ENCODE data around the gene ZFP91.
"Not testable (repeated sequence)": the region's sequence is repeated elsewhere in the genome, so short reads cannot be mapped to it uniquely, and the experiment has no call there.

Gene ZFP91, protein sequence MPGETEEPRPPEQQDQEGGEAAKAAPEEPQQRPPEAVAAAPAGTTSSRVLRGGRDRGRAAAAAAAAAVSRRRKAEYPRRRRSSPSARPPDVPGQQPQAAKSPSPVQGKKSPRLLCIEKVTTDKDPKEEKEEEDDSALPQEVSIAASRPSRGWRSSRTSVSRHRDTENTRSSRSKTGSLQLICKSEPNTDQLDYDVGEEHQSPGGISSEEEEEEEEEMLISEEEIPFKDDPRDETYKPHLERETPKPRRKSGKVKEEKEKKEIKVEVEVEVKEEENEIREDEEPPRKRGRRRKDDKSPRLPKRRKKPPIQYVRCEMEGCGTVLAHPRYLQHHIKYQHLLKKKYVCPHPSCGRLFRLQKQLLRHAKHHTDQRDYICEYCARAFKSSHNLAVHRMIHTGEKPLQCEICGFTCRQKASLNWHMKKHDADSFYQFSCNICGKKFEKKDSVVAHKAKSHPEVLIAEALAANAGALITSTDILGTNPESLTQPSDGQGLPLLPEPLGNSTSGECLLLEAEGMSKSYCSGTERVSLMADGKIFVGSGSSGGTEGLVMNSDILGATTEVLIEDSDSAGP

DNA sequence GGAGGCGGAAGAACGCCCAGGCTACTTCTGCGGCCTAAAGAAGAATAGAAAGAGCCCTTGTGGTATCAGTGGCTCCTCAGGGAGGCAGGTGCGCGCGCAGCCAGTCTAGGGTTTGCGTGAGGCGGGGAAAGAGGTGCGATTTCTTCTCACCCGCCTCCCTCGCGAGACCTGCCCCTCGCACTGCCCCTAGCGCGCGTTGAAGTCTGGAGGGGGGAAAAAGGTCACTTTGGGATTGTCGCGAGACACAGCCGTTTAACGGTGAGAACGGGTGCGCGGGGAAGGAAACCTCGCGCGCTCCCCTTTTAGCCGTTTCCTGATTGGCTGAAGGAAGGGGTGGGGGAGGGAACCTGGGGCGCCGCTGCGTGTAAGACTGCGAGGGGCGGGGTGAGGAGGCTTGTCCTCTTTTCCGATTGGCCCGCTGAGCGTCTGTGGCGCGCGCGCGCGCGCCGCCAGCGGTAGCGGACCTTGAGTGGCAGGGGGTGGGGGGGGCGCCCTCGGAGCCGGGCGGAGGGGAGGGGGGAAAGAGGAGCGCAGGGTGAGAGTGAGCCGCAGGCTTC is at the start of gene ZFP91:
Gene ZFP91 (plus strand): TSS at position 429 of the 557 bp plus-strand sequence. CDS start 219 bp downstream, outside the sequence.
- in situ Hi-C loops (cut with MboI; ENCODE audit: low sequenced_read_pairs) = no loop called here

- in situ Hi-C loops (cut with MboI; ENCODE audit: low sequenced_read_pairs) = no loop called here
Measured at GRCh38 chr11:58530236-58530635, 48.6 kb upstream of the ZFP91 start.

DNA sequence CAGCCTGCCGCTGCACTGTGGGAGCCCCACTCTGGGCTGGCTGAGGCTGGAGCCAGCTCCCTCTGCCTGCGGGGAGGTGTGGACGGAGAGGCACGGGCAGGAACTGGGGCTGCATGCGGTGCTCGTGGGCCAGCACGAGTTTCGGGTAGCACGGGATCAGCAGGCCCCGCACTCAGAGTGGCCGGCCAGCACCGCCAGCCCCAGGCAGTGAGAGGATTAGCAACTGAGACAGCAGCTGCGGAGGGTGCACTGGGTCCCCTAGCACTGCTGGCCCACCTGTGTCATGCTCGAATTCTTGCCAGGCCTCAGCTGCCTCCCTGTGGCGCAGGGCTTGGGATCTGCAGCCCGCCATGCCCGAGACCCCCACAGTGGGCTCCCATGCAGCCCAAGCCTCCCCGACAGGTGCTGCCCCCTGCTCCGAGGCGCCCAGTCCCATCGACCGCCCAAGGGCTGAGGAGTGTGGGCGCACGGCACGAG is 47.0 kb upstream of the ZFP91 start:
- in situ Hi-C loops (cut with MboI; ENCODE audit: low sequenced_read_pairs) = no loop called here

DNA sequence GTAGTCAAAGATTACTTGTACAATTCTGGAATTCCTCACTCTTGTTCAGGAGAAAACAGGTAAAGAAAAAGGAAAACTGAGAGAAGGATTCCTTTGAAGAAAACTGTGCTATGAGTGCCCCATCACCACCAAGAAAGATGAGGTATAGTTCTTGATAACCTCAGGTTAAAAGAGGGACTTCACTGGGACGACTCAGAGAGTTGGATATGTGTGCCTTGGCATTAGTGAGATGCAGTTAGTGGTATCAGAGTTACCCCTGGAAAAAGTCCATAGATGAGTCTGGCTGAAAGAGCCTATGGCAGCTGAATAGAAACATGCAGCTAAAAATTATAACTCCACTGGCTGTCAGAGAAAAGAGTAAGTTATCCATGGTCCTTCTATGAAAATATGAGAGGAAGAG is 32.0 kb upstream of the ZFP91 start:
- in situ Hi-C loops (cut with MboI; ENCODE audit: low sequenced_read_pairs) = no loop called here

- in situ Hi-C loops (cut with MboI; ENCODE audit: low sequenced_read_pairs) = no loop called here
Measured at GRCh38 chr11:58549644-58550043, 29.2 kb upstream of the ZFP91 start.

- in situ Hi-C loops (cut with MboI; ENCODE audit: low sequenced_read_pairs) = no loop called here
Measured at GRCh38 chr11:58560842-58561241, 18.0 kb upstream of the ZFP91 start.

DNA sequence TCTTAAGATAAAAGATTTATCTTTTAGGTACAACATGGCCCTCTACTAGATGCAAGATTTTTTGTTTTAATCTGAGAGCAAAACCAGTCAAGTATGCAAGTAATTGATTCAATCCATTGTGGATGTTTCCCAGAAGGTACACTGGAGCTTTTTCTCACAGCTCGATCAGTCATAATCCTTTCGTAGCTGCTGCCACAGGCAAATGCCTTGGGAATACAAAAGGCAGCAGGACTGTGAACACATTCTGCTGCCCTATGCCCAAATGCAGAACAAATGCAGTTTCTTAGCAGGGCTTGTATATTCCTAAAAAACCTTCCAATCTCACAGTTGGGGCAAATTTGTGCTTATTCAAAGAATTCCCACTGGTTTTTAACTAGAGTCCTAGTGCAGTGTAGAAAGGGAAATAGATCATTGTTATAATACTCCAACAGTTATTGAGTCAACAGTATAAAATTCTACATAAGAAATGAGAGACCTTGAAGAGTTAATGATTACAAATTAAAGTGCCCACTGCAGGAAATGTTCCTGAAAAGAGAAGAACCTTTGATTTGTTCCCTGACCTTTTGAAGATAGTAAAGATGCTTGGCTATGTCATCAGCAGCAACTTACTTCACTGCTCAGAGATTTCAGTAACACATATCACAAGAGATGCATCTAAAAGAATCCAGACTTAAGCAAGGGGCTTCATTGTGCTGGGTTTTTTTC is 17.3 kb upstream of the ZFP91 start:
- in situ Hi-C loops (cut with MboI; ENCODE audit: low sequenced_read_pairs) = no loop called here

- in situ Hi-C loops (cut with MboI; ENCODE audit: low sequenced_read_pairs) = no loop called here
Measured at GRCh38 chr11:58562375-58562800, 16.5 kb upstream of the ZFP91 start.

DNA sequence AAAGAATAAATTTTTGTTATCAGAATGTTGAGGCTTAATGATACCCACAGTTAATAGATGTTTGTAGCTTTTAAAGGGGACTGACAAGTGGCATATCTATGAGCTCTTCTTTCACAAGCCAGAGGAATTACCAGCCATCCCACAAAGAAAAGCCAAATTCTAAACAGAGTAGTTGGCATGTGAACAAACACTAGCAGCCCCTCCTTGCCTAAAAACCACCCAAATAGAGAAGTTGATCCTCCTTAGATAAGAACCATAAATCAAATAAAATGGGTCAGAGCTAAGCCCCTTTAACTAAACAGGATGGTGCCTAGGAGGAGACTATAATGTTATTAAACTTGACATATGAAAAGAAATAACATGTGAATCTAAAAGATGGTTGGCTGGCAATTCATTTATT is 14.6 kb upstream of the ZFP91 start:
- in situ Hi-C loops (cut with MboI; ENCODE audit: low sequenced_read_pairs) = no loop called here

DNA sequence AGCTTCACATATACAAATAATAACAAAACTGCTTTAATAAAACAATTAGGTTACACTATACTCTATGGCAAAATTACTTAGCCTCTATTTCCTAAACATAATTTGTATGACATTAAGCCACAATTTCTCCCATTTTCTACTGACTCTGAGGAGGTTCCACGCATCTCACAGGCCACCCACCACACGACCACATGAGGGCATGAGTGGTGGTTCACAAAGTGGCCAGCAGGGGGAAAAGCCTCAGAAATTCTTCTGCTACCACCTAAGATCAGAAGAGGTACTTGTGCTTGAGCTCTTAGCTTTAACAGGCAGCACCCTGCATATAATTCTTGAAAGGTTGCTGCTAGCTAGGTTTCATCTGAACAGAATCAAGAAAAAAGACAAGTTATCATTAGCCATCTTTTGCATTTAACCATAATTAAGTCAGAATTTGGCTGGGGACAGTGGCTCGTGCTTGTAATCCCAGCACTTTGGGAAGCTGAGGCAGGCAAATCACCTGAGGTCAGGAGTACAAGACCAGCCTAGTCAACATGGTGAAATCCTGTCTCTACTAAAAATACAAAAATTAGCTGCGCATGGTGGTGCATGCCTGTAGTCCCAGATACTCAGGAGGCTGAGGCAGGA is 10.9 kb upstream of the ZFP91 start:
- in situ Hi-C loops (cut with MboI; ENCODE audit: low sequenced_read_pairs) = no loop called here

GRCh38 chr11:58572906-58573305 is 6.0 kb upstream of the ZFP91 start:
- in situ Hi-C loops (cut with MboI; ENCODE audit: low sequenced_read_pairs) = not testable (repeated sequence)

DNA sequence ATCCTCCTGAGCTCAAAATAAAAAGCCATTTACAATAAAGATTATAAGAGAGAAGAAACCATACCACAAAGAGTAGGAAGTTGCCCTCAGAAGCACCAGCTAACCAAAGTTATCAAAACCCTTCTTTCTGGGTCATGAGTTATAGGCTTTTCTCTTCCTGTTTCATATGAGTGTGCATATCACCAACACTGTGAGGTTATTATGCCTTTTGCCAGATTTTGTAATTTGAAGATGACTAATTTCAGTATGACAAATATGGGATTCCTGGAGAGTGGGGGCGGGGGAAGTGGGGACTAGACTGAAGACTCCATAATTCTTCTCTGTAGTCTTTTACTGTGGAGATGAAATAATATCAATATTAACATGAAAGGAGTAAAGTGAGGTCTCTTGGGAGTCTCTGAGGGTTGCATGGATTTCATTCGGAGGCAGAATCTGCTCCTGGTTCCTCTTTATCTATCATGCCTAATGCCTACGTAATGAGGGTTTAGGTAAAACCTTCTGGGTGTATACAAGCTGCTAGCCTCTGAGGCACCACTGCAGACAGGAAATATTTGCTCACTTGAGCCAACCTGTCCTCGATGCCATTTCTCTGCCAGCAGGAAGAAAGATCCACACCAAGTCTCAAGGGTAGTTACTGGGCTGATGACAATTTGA is 5.3 kb upstream of the ZFP91 start:
- in situ Hi-C loops (cut with MboI; ENCODE audit: low sequenced_read_pairs) = no loop called here

DNA sequence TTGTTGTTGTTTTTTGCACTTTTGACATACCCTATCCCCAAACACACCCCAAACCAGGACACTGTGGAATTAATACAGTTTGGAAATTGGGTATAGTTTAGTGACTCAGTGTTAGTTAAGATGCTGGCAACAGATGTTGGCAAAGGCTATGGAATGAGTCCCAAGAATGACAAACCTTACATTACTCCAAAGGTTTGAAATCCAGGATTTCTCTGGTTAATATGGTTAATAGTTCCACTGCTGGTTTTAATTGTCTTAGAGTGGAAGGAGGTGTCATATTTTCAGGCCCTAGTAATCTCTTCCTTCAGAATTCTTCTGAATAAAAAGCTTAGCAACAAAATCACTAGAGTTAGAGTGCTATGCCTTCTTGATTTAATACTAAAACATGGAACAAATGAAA is 4.0 kb upstream of the ZFP91 start:
- in situ Hi-C loops (cut with MboI; ENCODE audit: low sequenced_read_pairs) = no loop called here

DNA sequence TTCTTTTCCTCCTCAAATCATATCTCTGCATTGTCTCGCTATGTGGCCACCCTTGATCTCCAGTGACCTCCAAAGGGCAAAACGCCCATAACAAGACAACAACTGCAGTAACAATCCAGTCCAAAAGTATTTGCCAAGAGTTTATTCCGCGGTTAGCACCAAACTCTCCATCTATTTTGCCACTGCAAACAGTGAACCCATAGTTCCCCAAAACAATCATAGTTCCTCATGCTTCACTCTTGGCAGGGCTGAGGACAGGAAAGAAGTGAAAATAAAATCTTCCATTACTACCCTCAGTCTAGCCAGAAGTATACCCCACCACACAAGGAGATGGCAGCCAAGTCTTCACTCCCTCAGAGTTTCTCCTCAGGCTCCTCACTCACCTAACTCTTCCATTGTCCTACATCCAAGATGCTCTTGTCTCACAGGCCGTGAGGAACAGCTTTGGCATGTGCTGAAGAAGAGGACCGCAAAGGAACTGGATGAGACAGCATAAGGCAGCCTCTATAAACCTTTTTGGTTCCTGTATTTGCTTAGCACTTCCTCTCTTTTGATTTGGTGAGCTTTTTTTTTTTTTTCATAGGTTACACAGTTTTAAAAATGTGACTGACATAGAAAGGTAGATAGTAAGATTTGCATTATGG is 3.4 kb upstream of the ZFP91 start, which contains the start of gene LPXN:
Gene LPXN (minus strand): TSS at position 480 of the 644 bp plus-strand sequence. CDS start 84 bp downstream, at position 396.
- in situ Hi-C loops (cut with MboI; ENCODE audit: low sequenced_read_pairs) = no loop called here

DNA sequence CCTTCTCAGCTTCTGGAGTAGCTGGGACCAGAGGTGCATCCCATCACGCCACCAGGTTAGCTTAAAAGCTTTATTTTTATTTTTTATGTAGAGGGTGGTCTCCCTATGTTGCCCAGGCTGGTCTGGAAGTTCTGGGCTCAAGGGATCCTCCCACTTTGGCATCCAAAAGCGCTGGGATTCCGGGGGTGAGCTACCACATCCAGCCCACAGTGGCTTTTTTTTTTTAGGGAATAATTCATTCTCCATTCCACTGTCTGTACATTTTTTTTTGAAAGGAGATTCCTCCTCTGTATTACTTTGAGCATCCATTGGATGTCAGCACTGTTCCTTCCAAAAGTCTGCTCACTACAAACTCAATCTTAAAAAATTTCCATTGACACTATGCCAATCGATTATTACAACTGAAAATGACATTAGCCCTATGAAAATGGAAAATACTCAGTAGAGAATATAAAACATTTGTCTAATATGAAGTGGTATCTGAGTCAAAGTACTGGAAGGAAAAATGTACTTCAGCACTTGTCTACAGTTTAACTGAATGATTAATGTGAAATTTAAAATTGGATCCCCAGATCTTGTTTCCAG is 1.9 kb upstream of the ZFP91 start:
- in situ Hi-C loops (cut with MboI; ENCODE audit: low sequenced_read_pairs) = no loop called here

- in situ Hi-C loops (cut with MboI; ENCODE audit: low sequenced_read_pairs) = no loop called here
Measured at GRCh38 chr11:58577555-58578135, 1.2 kb upstream of the ZFP91 start.

GRCh38 chr11:58578136-58578634 is 678 bp upstream of the ZFP91 start:
- in situ Hi-C loops (cut with MboI; ENCODE audit: low sequenced_read_pairs) = no loop called here

GRCh38 chr11:58579192-58580129 is 598 bp downstream of the ZFP91 start:
- in situ Hi-C loops (cut with MboI; ENCODE audit: low sequenced_read_pairs) = no loop called here

Measured in HL-60/S4 treated with retinoic acid at 250 ng/mL for 4 days and 3 days (cell line).